GM18951 (cell line): ENCODE results near the gene OR5A1.
"Not testable (repeated sequence)": the region's sequence is repeated elsewhere in the genome, so short reads cannot be mapped to it uniquely, and the experiment has no call there.

Experiments used
- POLR2A ChIP-seq: IDR thresholded peaks from 4 replicates; pipeline ENCODE4 v1.6.1; 2011; ENCODE audit warnings: mild to moderate bottlenecking; ENCODE audit not compliant: insufficient read length, insufficient read depth; ENCODE audit errors: extremely low read depth
- in situ Hi-C: fragments of 300-500 bp; cut with MboI; formaldehyde crosslinking; loops from one replicate; pipeline ENCODE4 v1.12.0; 2022; ENCODE audit warnings: low sequenced_read_pairs, mixed read lengths, inconsistent platforms; ENCODE audit not compliant: unreplicated experiment

The OR5A1 gene

GRCh38 chr11:59427068-59427382 lies 9.2 kb upstream of the OR5A1 start:
- in situ Hi-C loops, result loop anchor here (10.0 kb wide), 1 partner anchor 232 kb away; no protein-coding TSS in a partner anchor
- TF ChIP-seq POLR2A, result no peak

- no peak for TF ChIP-seq POLR2A
- in situ Hi-C loops, result loop anchor here (10.0 kb wide), 1 partner anchor 235 kb away; no protein-coding TSS in a partner anchor
Measured at GRCh38 chr11:59429924-59430516, 6.2 kb upstream of the OR5A1 start.

- in situ Hi-C loops, result no loop called here
- no peak for TF ChIP-seq POLR2A
Measured at GRCh38 chr11:59437770-59438169, 1.5 kb downstream of the OR5A1 start.

- in situ Hi-C loops, result not testable (repeated sequence)
Measured at GRCh38 chr11:59445624-59446023, 9.4 kb downstream of the OR5A1 start.

GRCh38 chr11:59448484-59448883 lies 12.2 kb downstream of the OR5A1 start:
- no peak for TF ChIP-seq POLR2A
- in situ Hi-C loops, result no loop called here

GRCh38 chr11:59456661-59457060 lies 20.4 kb downstream of the OR5A1 start, which contains the start of gene OR4D6:
OR4D6 (plus strand) TSS chr11:59456961; CDS start chr11:59456961, 0 bp downstream.
- in situ Hi-C loops, result no loop called here

GRCh38 chr11:59459916-59460315 lies 23.6 kb downstream of the OR5A1 start:
- no peak for TF ChIP-seq POLR2A
- in situ Hi-C loops, result no loop called here

More at GRCh38 chr11:59456661-59457060, 20.4 kb downstream of the OR5A1 start, which contains the start of gene OR4D6:
- no peak for TF ChIP-seq POLR2A

GRCh38 chr11:59463190-59463641 lies 26.9 kb downstream of the OR5A1 start:
- in situ Hi-C loops, result no loop called here
- no peak for TF ChIP-seq POLR2A

GRCh38 chr11:59473015-59473414 lies 36.7 kb downstream of the OR5A1 start, which contains the start of gene OR4D10:
OR4D10 (plus strand) TSS chr11:59473315; CDS start chr11:59477430, 4,115 bp downstream.
- TF ChIP-seq POLR2A, result no peak
- in situ Hi-C loops, result no loop called here

- in situ Hi-C loops, result no loop called here
- TF ChIP-seq POLR2A, result no peak
Measured at GRCh38 chr11:59475176-59475575, 38.9 kb downstream of the OR5A1 start.

GRCh38 chr11:59479906-59480305 lies 43.6 kb downstream of the OR5A1 start:
- TF ChIP-seq POLR2A, result no peak
- in situ Hi-C loops, result no loop called here

- in situ Hi-C loops, result no loop called here
- no peak for TF ChIP-seq POLR2A
Measured at GRCh38 chr11:59480359-59480758, 44.1 kb downstream of the OR5A1 start.
